H9 (cell line): Measurements from ENCODE around the gene BRSK1. TPM values are rescaled to one million over a fixed set of nuclear protein-coding genes. Genes with fewer than 3 reads are reported as not detected.

Source experiments
- DNase-seq: peaks from one replicate; pipeline ENCODE4 v3.0.0-alpha.2; 2017
- H2AFZ ChIP-seq: one replicate; pipeline ENCODE4 v1.6.1; 2013; ENCODE audit warnings: mild to moderate bottlenecking, low read length, control low read depth, moderate library complexity
- H2AK5ac ChIP-seq: 2 replicates; pipeline ENCODE4 v1.6.1; 2013; ENCODE audit warnings: low read length, control low read depth, mixed read lengths; ENCODE audit not compliant: insufficient read length
- H2BK120ac ChIP-seq: one replicate; pipeline ENCODE4 v1.6.1; 2013; ENCODE audit warnings: low read depth, mild to moderate bottlenecking, low read length, control low read depth, inconsistent platforms; ENCODE audit not compliant: poor library complexity, severe bottlenecking
- H2BK12ac ChIP-seq: 2 replicates; pipeline ENCODE4 v1.6.1; 2013; ENCODE audit warnings: low read length, control low read depth, mixed read lengths, low read depth; ENCODE audit not compliant: insufficient read length
- H2BK15ac ChIP-seq: 2 replicates; pipeline ENCODE4 v1.6.1; 2013; ENCODE audit warnings: low read depth, low read length, control low read depth
- H2BK20ac ChIP-seq: one replicate; pipeline ENCODE4 v1.6.1; 2013; ENCODE audit warnings: low read depth, mild to moderate bottlenecking, low read length, control low read depth, inconsistent platforms; ENCODE audit not compliant: poor library complexity, severe bottlenecking
- H2BK5ac ChIP-seq: 2 replicates; pipeline ENCODE4 v1.6.1; 2013; ENCODE audit warnings: low read length, control low read depth, mixed read lengths; ENCODE audit not compliant: insufficient read length
- H3K14ac ChIP-seq: 2 replicates; pipeline ENCODE4 v1.6.1; 2013; ENCODE audit warnings: low read length, control low read depth; ENCODE audit not compliant: insufficient read depth
- H3K18ac ChIP-seq: 2 replicates; pipeline ENCODE4 v1.6.1; 2013; ENCODE audit warnings: low read depth, mild to moderate bottlenecking, mixed read lengths, low read length, control low read depth; ENCODE audit not compliant: insufficient read length
- H3K23ac ChIP-seq: 2 replicates; pipeline ENCODE4 v1.6.1; 2013; ENCODE audit warnings: low read length, control low read depth, mixed read lengths, low read depth; ENCODE audit not compliant: insufficient read length
- H3K23me2 ChIP-seq: 2 replicates; pipeline ENCODE4 v1.6.1; 2013; ENCODE audit warnings: low read depth, mild to moderate bottlenecking, mixed read lengths, low read length, control low read depth; ENCODE audit not compliant: insufficient read length, poor library complexity, severe bottlenecking
- H3K27ac ChIP-seq: 2 replicates; pipeline ENCODE4 v1.5.1; 2013; ENCODE audit warnings: low read length, control low read depth, mixed read lengths, low read depth; ENCODE audit not compliant: insufficient read length
- H3K27me3 ChIP-seq: 2 replicates; pipeline ENCODE4 v1.6.1; 2013; ENCODE audit warnings: low read length, control low read depth, inconsistent platforms; ENCODE audit not compliant: insufficient read depth
- H3K4ac ChIP-seq: 2 replicates; pipeline ENCODE4 v1.6.1; 2013; ENCODE audit warnings: low read depth, mild to moderate bottlenecking, control low read depth, inconsistent platforms, low read length, moderate library complexity
- H3K4me1 ChIP-seq: 2 replicates; pipeline ENCODE4 v1.6.1; 2013; ENCODE audit warnings: low read length, control low read depth, inconsistent platforms; ENCODE audit not compliant: insufficient read depth
- H3K4me2 ChIP-seq: 2 replicates; pipeline ENCODE4 v1.6.1; 2013; ENCODE audit warnings: low read length, control low read depth, mixed read lengths; ENCODE audit not compliant: insufficient read length, insufficient read depth
- H3K56ac ChIP-seq: 2 replicates; pipeline ENCODE4 v1.6.1; 2013; ENCODE audit warnings: low read depth, mild to moderate bottlenecking, mixed read lengths, low read length, control low read depth; ENCODE audit not compliant: insufficient read length
- H3K79me1 ChIP-seq: 2 replicates; pipeline ENCODE4 v1.6.1; 2013; ENCODE audit warnings: low read depth, mild to moderate bottlenecking, moderate library complexity, low read length, control low read depth, inconsistent platforms; ENCODE audit not compliant: insufficient read depth, poor library complexity, severe bottlenecking
- H3K79me2 ChIP-seq: 2 replicates; pipeline ENCODE4 v1.6.1; 2013; ENCODE audit warnings: low read length, control low read depth, inconsistent platforms; ENCODE audit not compliant: insufficient read depth
- H3K9ac ChIP-seq: 2 replicates; pipeline ENCODE4 v1.6.1; 2013; ENCODE audit warnings: low read length, control low read depth, mixed read lengths; ENCODE audit not compliant: insufficient read length; ENCODE audit errors: extremely low read depth
- H3K9me3 ChIP-seq: one replicate; pipeline ENCODE4 v1.6.1; 2013; ENCODE audit warnings: low read depth, low read length, inconsistent platforms; ENCODE audit not compliant: control insufficient read depth
- H3T11ph ChIP-seq: one replicate; pipeline ENCODE4 v1.6.1; 2013; ENCODE audit warnings: mild to moderate bottlenecking, low read length, control low read depth, inconsistent platforms
- H4K20me1 ChIP-seq: one replicate; pipeline ENCODE4 v1.6.1; 2013; ENCODE audit not compliant: control insufficient read depth, insufficient read length, insufficient read depth
- H4K5ac ChIP-seq: 2 replicates; pipeline ENCODE4 v1.6.1; 2013; ENCODE audit warnings: low read depth, mild to moderate bottlenecking, mixed read lengths, low read length, control low read depth; ENCODE audit not compliant: insufficient read length
- H4K8ac ChIP-seq: replicated peaks from 2 replicates; pipeline ENCODE4 v1.6.1; 2013; ENCODE audit warnings: low read length, control low read depth, mixed read lengths, low read depth; ENCODE audit not compliant: insufficient read length
- H4K91ac ChIP-seq: 2 replicates; pipeline ENCODE4 v1.6.1; 2013; ENCODE audit warnings: low read depth, mild to moderate bottlenecking, moderate library complexity, mixed read lengths, low read length, control low read depth; ENCODE audit not compliant: insufficient read length
- H3K27ac Mint-ChIP-seq, 3 experiments: 2 replicates in 2 of 3; 3 replicates in 1 of 3; pipeline ENCODE4 v1.8.0; 2020 to 2021; ENCODE audit warnings: mixed read lengths in 3 of 3, mild to moderate bottlenecking in 1 of 3, moderate library complexity in 1 of 3
- H3K27me3 Mint-ChIP-seq: 2 replicates; pipeline ENCODE4 v1.8.0; 2021; ENCODE audit warnings: low read depth, mild to moderate bottlenecking, moderate library complexity, mixed read lengths
- H3K36me3 Mint-ChIP-seq, 3 experiments: 2 replicates in 2 of 3; 3 replicates in 1 of 3; pipeline ENCODE4 v1.8.0; 2020 to 2021; ENCODE audit warnings: low read depth in 3 of 3, mixed read lengths in 3 of 3; ENCODE audit not compliant: insufficient read depth in 1 of 3
- H3K4me1 Mint-ChIP-seq, 2 experiments: 2 replicates each; pipeline ENCODE4 v1.8.0; 2020; ENCODE audit warnings: mixed read lengths in 2 of 2
- H3K4me3 Mint-ChIP-seq, 2 experiments: 2 replicates in 1 of 2; 3 replicates in 1 of 2; pipeline ENCODE4 v1.8.0; 2020 to 2021; ENCODE audit warnings: mild to moderate bottlenecking in 2 of 2, mixed read lengths in 2 of 2, moderate library complexity in 1 of 2
- H3K9me3 Mint-ChIP-seq, 2 experiments: 2 replicates in 1 of 2; 3 replicates in 1 of 2; pipeline ENCODE4 v1.8.0; 2020; ENCODE audit warnings: mild to moderate bottlenecking in 2 of 2, mixed read lengths in 2 of 2, moderate library complexity in 1 of 2
- WGBS: extraction: QIAGEN DNeasy Blood & Tissue Kit; methylation state at CpG from one replicate; pipeline ENCODE4 v1.1.7; 2013; ENCODE audit warnings: missing lambda C conversion rate, low lambda C conversion rate, mixed read lengths; ENCODE audit not compliant: insufficient read length; ENCODE audit errors: extremely low coverage; 5-methylcytosine and 5-hydroxymethylcytosine counted together
- total RNA-seq: library from RNA; stranded (reverse); gene quantifications from 2 replicates; pipeline ENCODE4 v1.2.1, GENCODE V29; 2021
- TF ChIP-seq, protein P1 (sequence below): fragments of 200-600 bp; sonication (generic); conservative IDR thresholded peaks from 3 replicates; pipeline ENCODE4 v1.8.0; 2021; ENCODE audit warnings: antibody characterized with exemption, mild to moderate bottlenecking

Gene BRSK1
- total RNA-seq, 1 experiment from 2014 or later: 43.5 TPM

GRCh38 chr19:55347442-55348009, 63.7 kb downstream of the BRSK1 start:
- no peaks in the 10 kb centered on the region for H4K20me1 ChIP-seq
- H3K27ac ChIP-seq: no peak overlapping the region
- Mint-ChIP-seq H3K9me3 (no peaks in the 10 kb centered on the region; a peak in 1 of 5 replicates), H3K27ac (peak overlapping the region; percentile 75 to 99 (median 92); a peak in 5 of 7 replicates), H3K4me1 (peaks cover 53 to 73% of the 10 kb centered on the region in 2 experiments), H3K4me3 (peak overlapping the region; percentile 22 to 72; a peak in 3 of 5 replicates), H3K36me3 (peaks cover 20 to 62% (median 47%) of the 10 kb centered on the region in 3 experiments; a peak in 6 of 7 replicates), H3K27me3 (peaks cover 22% of the 10 kb centered on the region)
- H3K18ac ChIP-seq: no peak overlapping the region
- no peak overlapping the region for H2BK15ac ChIP-seq
- no peak overlapping the region for H3K23ac ChIP-seq
- no peak overlapping the region for H4K91ac ChIP-seq
- H3T11ph ChIP-seq: no peak overlapping the region
- H2AK5ac ChIP-seq: no peak overlapping the region
- H4K5ac ChIP-seq: no peak overlapping the region
- H3K4me2 ChIP-seq: no peak overlapping the region
- no peak overlapping the region for H2BK12ac ChIP-seq
- no peak overlapping the region for H3K4ac ChIP-seq
- no peak overlapping the region for H3K56ac ChIP-seq
- no peak overlapping the region for H2BK20ac ChIP-seq
- WGBS: no CpG with 5 or more reads among the region's 10 CpGs
- H3K23me2 ChIP-seq: peaks cover 3% of the 10 kb centered on the region
- TF ChIP-seq, protein P1, sequence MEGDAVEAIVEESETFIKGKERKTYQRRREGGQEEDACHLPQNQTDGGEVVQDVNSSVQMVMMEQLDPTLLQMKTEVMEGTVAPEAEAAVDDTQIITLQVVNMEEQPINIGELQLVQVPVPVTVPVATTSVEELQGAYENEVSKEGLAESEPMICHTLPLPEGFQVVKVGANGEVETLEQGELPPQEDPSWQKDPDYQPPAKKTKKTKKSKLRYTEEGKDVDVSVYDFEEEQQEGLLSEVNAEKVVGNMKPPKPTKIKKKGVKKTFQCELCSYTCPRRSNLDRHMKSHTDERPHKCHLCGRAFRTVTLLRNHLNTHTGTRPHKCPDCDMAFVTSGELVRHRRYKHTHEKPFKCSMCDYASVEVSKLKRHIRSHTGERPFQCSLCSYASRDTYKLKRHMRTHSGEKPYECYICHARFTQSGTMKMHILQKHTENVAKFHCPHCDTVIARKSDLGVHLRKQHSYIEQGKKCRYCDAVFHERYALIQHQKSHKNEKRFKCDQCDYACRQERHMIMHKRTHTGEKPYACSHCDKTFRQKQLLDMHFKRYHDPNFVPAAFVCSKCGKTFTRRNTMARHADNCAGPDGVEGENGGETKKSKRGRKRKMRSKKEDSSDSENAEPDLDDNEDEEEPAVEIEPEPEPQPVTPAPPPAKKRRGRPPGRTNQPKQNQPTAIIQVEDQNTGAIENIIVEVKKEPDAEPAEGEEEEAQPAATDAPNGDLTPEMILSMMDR: no peak
- H3K9me3 ChIP-seq: no peaks in the 10 kb centered on the region
- peaks cover 5% of the 10 kb centered on the region; the same call in 1 of the 2 replicates for H3K27me3 ChIP-seq
- no peaks in the 10 kb centered on the region for H3K79me2 ChIP-seq
- peak overlapping the region; percentile 23 for H3K14ac ChIP-seq
- no peak overlapping the region for H3K9ac ChIP-seq
- no peak overlapping the region for H4K8ac ChIP-seq
- peaks cover 2% of the 10 kb centered on the region; the same call in 1 of the 2 replicates for H3K4me1 ChIP-seq
- H2BK120ac ChIP-seq: no peak overlapping the region
- no peak overlapping the region for H2BK5ac ChIP-seq
- DNase-seq: no peak
- no peaks in the 10 kb centered on the region for H3K79me1 ChIP-seq
- H2AFZ ChIP-seq: no peak overlapping the region
